ENCODE results near the gene ICAM4.
A peak's percentile ranks its signal among the peaks of the same experiment; 100 is the strongest.

ICAM4 gene

DNA sequence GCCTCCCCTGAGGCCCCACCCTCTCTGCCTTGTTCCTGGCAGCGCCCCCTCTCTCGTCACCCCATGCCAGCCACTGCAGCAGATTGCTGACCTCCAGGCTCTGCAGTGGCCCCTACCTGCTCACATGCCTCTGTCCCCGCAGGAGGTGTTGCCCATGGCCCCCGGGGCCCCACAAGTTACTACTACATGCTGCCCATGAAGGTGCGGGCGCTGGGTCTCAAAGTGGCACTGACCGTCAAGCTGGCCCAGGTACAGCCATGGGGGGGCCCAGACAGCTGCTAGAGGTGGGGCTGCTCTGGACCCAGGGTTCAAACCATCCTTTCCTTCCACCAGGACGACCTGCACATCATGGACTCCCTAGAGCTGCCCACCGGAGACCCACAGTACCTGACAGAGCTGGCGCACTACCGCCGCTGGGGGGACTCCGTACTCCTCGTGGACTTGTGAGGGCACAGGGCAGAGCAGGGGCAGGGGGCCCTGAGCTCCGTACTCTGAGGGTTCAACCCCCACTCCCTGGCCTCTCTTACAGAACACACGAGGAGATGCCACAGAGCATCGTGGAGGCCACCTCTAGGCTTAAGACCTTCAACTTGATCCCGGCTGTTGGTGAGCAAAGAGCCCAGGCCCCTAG is 28.6 kb upstream of the ICAM4 start:
- DNase-seq (ENCODE audit: insufficient read length, low spot score): no peak
- TF ChIP-seq, protein P1, sequence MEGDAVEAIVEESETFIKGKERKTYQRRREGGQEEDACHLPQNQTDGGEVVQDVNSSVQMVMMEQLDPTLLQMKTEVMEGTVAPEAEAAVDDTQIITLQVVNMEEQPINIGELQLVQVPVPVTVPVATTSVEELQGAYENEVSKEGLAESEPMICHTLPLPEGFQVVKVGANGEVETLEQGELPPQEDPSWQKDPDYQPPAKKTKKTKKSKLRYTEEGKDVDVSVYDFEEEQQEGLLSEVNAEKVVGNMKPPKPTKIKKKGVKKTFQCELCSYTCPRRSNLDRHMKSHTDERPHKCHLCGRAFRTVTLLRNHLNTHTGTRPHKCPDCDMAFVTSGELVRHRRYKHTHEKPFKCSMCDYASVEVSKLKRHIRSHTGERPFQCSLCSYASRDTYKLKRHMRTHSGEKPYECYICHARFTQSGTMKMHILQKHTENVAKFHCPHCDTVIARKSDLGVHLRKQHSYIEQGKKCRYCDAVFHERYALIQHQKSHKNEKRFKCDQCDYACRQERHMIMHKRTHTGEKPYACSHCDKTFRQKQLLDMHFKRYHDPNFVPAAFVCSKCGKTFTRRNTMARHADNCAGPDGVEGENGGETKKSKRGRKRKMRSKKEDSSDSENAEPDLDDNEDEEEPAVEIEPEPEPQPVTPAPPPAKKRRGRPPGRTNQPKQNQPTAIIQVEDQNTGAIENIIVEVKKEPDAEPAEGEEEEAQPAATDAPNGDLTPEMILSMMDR (IDR thresholded peaks at IDR 0.05; ENCODE audit: insufficient read depth, missing control alignments): no peak
- no peak for FAIRE-seq

DNA sequence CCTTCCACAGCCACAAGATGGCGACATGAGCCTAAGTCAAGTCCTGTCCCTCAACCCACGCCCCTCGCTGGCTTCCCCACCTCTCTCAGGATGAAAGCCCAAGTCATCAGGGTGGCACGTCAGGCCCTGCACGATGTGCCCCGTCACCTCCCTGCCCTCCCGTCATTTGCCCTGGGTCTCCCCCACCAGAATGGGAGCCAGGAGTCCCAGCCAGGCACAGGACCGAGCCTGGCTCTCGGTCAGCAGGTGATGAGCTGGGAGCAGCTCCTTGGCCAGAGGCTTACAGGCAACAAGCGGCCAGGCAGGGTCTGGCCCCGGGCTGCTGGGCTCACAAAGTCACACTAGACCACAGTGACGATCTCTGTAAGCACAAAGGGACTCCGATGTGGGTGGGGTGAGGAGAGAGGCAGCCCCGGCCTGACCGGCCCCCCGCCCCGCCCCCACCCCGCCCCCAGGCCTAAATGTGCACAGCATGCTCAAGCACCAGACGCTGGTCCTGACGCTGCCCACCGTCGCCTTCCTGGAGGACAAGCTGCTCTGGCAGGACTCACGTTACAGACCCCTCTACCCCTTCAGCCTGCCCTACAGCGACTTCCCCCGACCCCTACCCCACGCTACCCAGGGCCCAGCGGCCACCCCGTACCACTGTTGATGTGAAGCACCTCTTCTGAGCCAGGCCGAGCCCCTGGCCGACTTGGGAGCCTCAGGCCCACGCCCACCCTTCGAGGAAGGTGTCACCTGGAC is 27.4 kb upstream of the ICAM4 start:
- FAIRE-seq (no peak), DNase-seq (ENCODE audit: insufficient read length, low spot score) (no peak)
- TF ChIP-seq, protein P1 (IDR thresholded peaks at IDR 0.05; ENCODE audit: insufficient read depth, missing control alignments): peak; percentile 70

DNA sequence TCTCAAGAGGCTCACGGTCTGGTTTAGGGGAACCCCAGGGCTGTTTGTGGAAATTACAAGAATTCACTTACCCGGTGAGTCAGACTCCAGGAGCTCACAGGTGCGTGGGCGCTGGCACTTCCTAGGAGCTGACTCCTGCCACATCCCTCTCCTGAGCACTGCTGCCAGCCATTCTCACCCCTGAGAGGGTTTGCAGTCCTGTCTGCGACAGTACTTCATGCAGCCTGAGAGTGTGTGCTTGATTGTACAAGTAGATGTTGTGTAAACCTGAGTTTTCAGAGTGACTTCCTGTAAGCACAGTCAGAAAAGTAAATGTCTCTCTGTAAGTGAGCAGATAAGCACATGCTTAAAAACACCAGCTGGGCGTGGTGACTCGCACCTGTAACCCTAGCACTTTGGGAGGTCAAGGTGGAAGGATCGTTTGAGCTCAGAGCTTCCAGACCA is 26.6 kb upstream of the ICAM4 start:
- no peak for FAIRE-seq
- no peak for DNase-seq (ENCODE audit: insufficient read length, low spot score)
- TF ChIP-seq, protein P1 (IDR thresholded peaks at IDR 0.05; ENCODE audit: insufficient read depth, missing control alignments): no peak

DNA sequence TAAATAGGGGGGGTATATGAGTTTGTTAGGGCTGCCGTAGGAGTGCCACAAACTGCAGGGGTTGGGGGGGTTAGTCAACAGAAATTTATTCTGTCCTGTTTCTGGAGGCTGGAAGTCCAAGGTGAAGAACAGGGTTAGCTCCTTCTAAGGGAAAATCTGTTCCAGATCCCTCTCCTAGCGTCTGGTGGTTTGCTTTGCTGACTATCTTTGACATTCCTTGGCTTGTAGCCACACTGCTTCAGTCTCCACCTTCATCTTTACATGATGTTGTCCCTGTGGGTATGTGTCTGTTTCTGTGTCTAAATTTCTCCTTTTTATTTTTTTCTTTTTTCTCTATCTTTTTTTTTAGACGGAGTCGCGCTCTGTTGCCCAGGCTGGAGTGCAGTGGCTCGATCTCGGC is 24.0 kb upstream of the ICAM4 start:
- DNase-seq (ENCODE audit: insufficient read length, low spot score) (no peak), FAIRE-seq (no peak)
- TF ChIP-seq, protein P1 (IDR thresholded peaks at IDR 0.05; ENCODE audit: insufficient read depth, missing control alignments): no peak

DNA sequence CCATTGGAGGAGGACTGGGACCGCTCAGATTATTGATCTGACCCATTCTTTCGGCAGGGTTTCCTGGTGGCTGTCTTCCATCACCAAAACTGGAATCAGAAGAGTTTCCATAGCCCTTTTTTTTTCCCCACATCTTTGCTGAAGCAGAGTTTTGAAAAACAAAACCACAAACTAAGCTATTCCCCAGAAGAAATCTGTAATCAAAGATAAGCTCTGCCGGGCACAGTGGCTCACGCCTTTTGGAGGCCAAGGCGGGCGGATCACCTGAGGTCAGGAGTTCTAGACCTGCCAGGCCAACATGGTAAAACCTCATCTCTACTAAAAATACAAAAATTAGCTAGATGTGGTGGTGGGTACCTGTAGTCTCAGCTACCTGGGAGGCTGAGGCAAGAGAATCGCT is 20.0 kb upstream of the ICAM4 start:
- FAIRE-seq (no peak), DNase-seq (ENCODE audit: insufficient read length, low spot score) (no peak)
- TF ChIP-seq, protein P1 (IDR thresholded peaks at IDR 0.05; ENCODE audit: insufficient read depth, missing control alignments): no peak

DNA sequence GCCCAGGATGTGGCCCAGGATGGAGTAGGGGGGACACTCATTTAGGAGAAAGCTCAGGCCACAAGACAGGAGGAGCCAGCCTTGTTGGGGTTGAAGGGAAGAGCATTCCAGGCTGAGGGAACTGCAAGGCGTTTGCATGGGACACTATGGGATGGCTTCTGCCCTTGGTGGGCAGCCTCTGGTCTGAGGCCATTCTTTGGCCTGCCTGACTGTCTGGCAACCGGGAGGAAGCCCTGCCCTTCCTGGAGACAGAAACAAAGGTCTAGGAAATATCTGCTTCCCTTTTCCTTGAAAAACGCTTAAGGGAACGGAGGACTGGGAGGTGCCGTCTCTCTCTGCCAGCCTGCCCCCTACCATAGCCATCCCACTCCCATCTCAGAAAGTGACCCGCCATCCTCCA is 18.7 kb upstream of the ICAM4 start:
- no peak for FAIRE-seq
- DNase-seq (ENCODE audit: insufficient read length, low spot score): no peak
- TF ChIP-seq, protein P1 (IDR thresholded peaks at IDR 0.05; ENCODE audit: insufficient read depth, missing control alignments): no peak
